GM12878 (cell line): ENCODE results near the gene FBXW7. TPM values are rescaled to one million over a fixed set of nuclear protein-coding genes. Genes with fewer than 3 reads are reported as not detected.

Experiments used
- ATAC-seq: fragments of 200-7000 bp; cut with Tn5 transposase; 3 replicates; pipeline ENCODE4 v1.9.1; 2020; ENCODE audit warnings: mild to moderate bottlenecking, moderate library complexity
- BruUV-seq: library from RNA; stranded (reverse); fragments of 400-500 nt; replicated peaks from 2 replicates; lab custom pipeline; 2021; lab: Mats Ljungman, UMichigan
- CTCF ChIA-PET: fragments of 300-600 bp; sonication (Branson Sonifier 250); formaldehyde crosslinking; extraction: SDS; loops from one replicate; lab custom pipeline; 2021; ENCODE audit warnings: inconsistent platforms; lab: Yijun Ruan, JAX
- POLR2A ChIA-PET: fragments of 350-600 bp; formaldehyde crosslinking; extraction: SDS; loops from one replicate; lab custom pipeline; 2021; ENCODE audit warnings: inconsistent platforms; lab: Charles Lee
- RAD21 ChIA-PET: fragments of 300-600 bp; sonication (Branson Sonifier 250); formaldehyde crosslinking; loops from one replicate; lab custom pipeline; 2023; ENCODE audit warnings: antibody characterized with exemption; ENCODE audit not compliant: unreplicated experiment; lab: Charles Lee
- SMC1A ChIA-PET: fragments of 300-600 bp; sonication (Branson Sonifier 250); formaldehyde crosslinking; loops from one replicate; lab custom pipeline; 2023; ENCODE audit not compliant: unreplicated experiment, uncharacterized antibody; lab: Charles Lee
- DNase-seq: peaks from one replicate; pipeline ENCODE4 v3.0.0-alpha.2; 2011; ENCODE audit warnings: low read depth, low spot score
- FAIRE-seq: peaks from 3 replicates; lab custom pipeline; 2011; peaks lifted over from hg19 to GRCh38; lab: Jason Lieb, UNC
- H2AFZ ChIP-seq: 2 replicates; pipeline ENCODE4 v1.6.0; 2011; ENCODE audit warnings: low read depth, low read length, control low read depth; ENCODE audit not compliant: control insufficient read depth
- H3K27ac ChIP-seq: 2 replicates; pipeline ENCODE4 v1.5.1; 2011; ENCODE audit warnings: control low read depth; ENCODE audit not compliant: control insufficient read depth, insufficient read depth
- H3K27me3 ChIP-seq, 2 experiments: replicated peaks in 1 of 2; 2 replicates each; pipeline versions ENCODE4 v1.6.0 to v1.6.1; 2011; ENCODE audit warnings: low read length in 1 of 2; ENCODE audit not compliant: control insufficient read depth in 2 of 2, insufficient read depth in 2 of 2
- H3K36me3 ChIP-seq, 2 experiments: 2 replicates each; pipeline ENCODE4 v1.5.1; 2011; ENCODE audit warnings: low read length in 1 of 2; ENCODE audit not compliant: control insufficient read depth in 2 of 2, insufficient read depth in 2 of 2
- H3K4me1 ChIP-seq: 2 replicates; pipeline ENCODE4 v1.6.1; 2011; ENCODE audit warnings: mild to moderate bottlenecking, low read length, moderate library complexity, mixed read lengths; ENCODE audit not compliant: control insufficient read depth, insufficient read depth
- H3K4me2 ChIP-seq: 2 replicates; pipeline ENCODE4 v1.6.0; 2011; ENCODE audit warnings: control low read depth; ENCODE audit not compliant: control insufficient read depth, insufficient read depth
- H3K4me3 ChIP-seq: fragments of 200-600 bp; sonication (generic); 2 replicates; pipeline ENCODE4 v1.5.1; 2016
- H3K79me2 ChIP-seq: 2 replicates; pipeline ENCODE4 v1.6.0; 2011; ENCODE audit warnings: low read length; ENCODE audit not compliant: control insufficient read depth, insufficient read depth
- H3K9ac ChIP-seq: 2 replicates; pipeline ENCODE4 v1.8.0; 2011; ENCODE audit warnings: low read length, control low read depth, mixed read lengths; ENCODE audit not compliant: control insufficient read depth, insufficient read depth
- H3K9me3 ChIP-seq: replicated peaks from 3 replicates; pipeline ENCODE4 v1.5.1; 2011; ENCODE audit warnings: mild to moderate bottlenecking, low read length; ENCODE audit not compliant: control insufficient read depth, insufficient read depth
- H4K20me1 ChIP-seq: 2 replicates; pipeline ENCODE4 v1.6.0; 2011; ENCODE audit not compliant: control insufficient read depth, insufficient read depth
- DPF2 ChIP-seq: fragments of 450-650 bp; IDR thresholded peaks from 2 replicates; pipeline ENCODE4 v1.6.1; 2017; ENCODE audit warnings: mild to moderate bottlenecking
- EP300 ChIP-seq, 2 experiments: fragments of 150-350 bp in 1 of 2; IDR thresholded peaks; 2 replicates each; pipeline ENCODE4 v1.6.1; 2011 to 2012; ENCODE audit warnings: low read depth in 2 of 2, low read length in 2 of 2, borderline replicate concordance in 1 of 2, improper control_type of control experiment in 1 of 2, inconsistent platforms in 1 of 2; ENCODE audit not compliant: control insufficient read depth in 1 of 2
- FOXK2 ChIP-seq: fragments of 450-650 bp; IDR thresholded peaks from 2 replicates; pipeline ENCODE4 v1.6.1; 2017; ENCODE audit warnings: mild to moderate bottlenecking, moderate library complexity
- MYC ChIP-seq: IDR thresholded peaks from 2 replicates; pipeline ENCODE4 v1.6.1; 2011; ENCODE audit warnings: mild to moderate bottlenecking, low read length, moderate library complexity, inconsistent platforms; ENCODE audit not compliant: insufficient read depth, insufficient replicate concordance, insufficient read length, severe bottlenecking
- RELA ChIP-seq: fragments of 450-650 bp; IDR thresholded peaks from 2 replicates; pipeline ENCODE4 v1.8.0; 2014; ENCODE audit warnings: borderline replicate concordance; ENCODE audit not compliant: partially characterized antibody
- SRF ChIP-seq, 2 experiments: IDR thresholded peaks; 2 replicates each; pipeline ENCODE4 v1.6.1; 2011; ENCODE audit warnings: low read depth in 2 of 2, low read length in 2 of 2, mild to moderate bottlenecking in 1 of 2, moderate library complexity in 1 of 2
- whole genome bisulfite sequencing: methylation state at CpG from one replicate; pipeline ENCODE4 v1.1.6; 2016; ENCODE audit warnings: low lambda C conversion rate; ENCODE audit not compliant: insufficient replicate concordance, insufficient coverage; ENCODE audit errors: missing lambda C conversion rate; 5-methylcytosine and 5-hydroxymethylcytosine counted together
- in situ Hi-C: fragments of 300-500 bp; cut with MboI; formaldehyde crosslinking; loops from 9 replicates; pipeline ENCODE4 v1.14.3; 2018; ENCODE audit warnings: mixed read lengths
- intact Hi-C: fragments of 100-400 bp; cut with micrococcal nuclease; formaldehyde crosslinking; loops from one replicate; pipeline ENCODE4 v1.14.2; 2022; ENCODE audit not compliant: unreplicated experiment
- polyA plus RNA-seq, 11 experiments: library from polyadenylated mRNA; depleted of rRNA in 4 of 11; unstranded in 6 of 11; stranded (reverse) in 5 of 11; fragments of >200 nt; fragmentation: Nextera tagmentation in 4 of 11; fragmentation: Illumina TruSeq in 1 of 11; extraction: Ambion mirVana in 4 of 11; extraction: Trizol in 1 of 11; gene quantifications; 1 replicate in 1 of 11; 2 replicates in 10 of 11; pipeline versions ENCODE4 v1.2.1 to v1.2.3, GENCODE V29; 2011 to 2016; ENCODE audit warnings: inconsistent platforms in 2 of 11, missing spikeins in 2 of 11, low read depth in 1 of 11
- total RNA-seq, 4 experiments: library from RNA; depleted of rRNA in 3 of 4; stranded (reverse); fragments of >200 nt in 3 of 4; fragmentation: Illumina TruSeq in 1 of 4; extraction: Trizol in 1 of 4; gene quantifications; 2 replicates each; pipeline versions ENCODE4 v1.2.1 to v1.2.3, GENCODE V29; 2013 to 2021

The FBXW7 gene
- total and polyA plus RNA-seq, 10 of the 15 experiments (the other 5 are each of a cell fraction or from before 2014, with no cell fraction given) = 35.8 to 118 (median 47.2) TPM

- SMC1A ChIA-PET = interaction anchor here (1.0 to 1.4 kb wide), 2 partner anchors 11 to 84 kb away, joined by 3 read pairs; no protein-coding TSS in a partner anchor
- Histone ChIP-seq H3K4me2 (no peak overlapping the region), H3K9me3 (no peaks in the 10 kb centered on the region), H3K27me3 (no peaks in the 10 kb centered on the region), H3K4me1 (no peaks in the 10 kb centered on the region), H3K9ac (no peak overlapping the region), H3K4me3 (no peak overlapping the region), H2AFZ (no peak overlapping the region), H4K20me1 (no peaks in the 10 kb centered on the region), H3K27ac (no peak overlapping the region), H3K79me2 (no peaks in the 10 kb centered on the region), H3K36me3 (no peaks in the 10 kb centered on the region)
- RAD21 ChIA-PET = interaction anchor here (1.0 to 1.5 kb wide), 2 partner anchors 9 to 10 kb away, joined by 3 to 4 read pairs; no protein-coding TSS in a partner anchor
- no TSS peak for BruUV-seq
- intact Hi-C loops (no loop called here), in situ Hi-C loops (no loop called here)
- no peak for ATAC-seq
- CTCF ChIA-PET = no interaction called here
- POLR2A ChIA-PET = no interaction called here
- TF ChIP-seq MYC = no peak
- TF ChIP-seq EP300 (IDR thresholded peaks at IDR 0.05; ENCODE audit: borderline replicate concordance in 1 of 2, control insufficient read depth in 1 of 2, low read depth in 2 of 2, low read length in 2 of 2) = no peak
- TF ChIP-seq RELA = no peak
- no peak for TF ChIP-seq DPF2
- DNase-seq = no peak
- WGBS = 47% methylated on average over 5 of the region's 5 CpGs
- FAIRE-seq = no peak
Observed at GRCh38 chr4:152293527-152293926, 242.4 kb downstream of the FBXW7 start.

- Histone ChIP-seq H3K9ac (no peak overlapping the region), H3K4me1 (no peaks in the 10 kb centered on the region), H4K20me1 (no peaks in the 10 kb centered on the region), H3K79me2 (no peaks in the 10 kb centered on the region), H3K4me3 (no peak overlapping the region), H3K27me3 (no peaks in the 10 kb centered on the region), H3K27ac (no peak overlapping the region), H3K9me3 (no peaks in the 10 kb centered on the region), H3K36me3 (no peaks in the 10 kb centered on the region), H2AFZ (no peak overlapping the region), H3K4me2 (no peak overlapping the region)
- ChIA-PET SMC1A (interaction anchor here (1.0 to 2.2 kb wide), 4 partner anchors 10 to 24 kb away, joined by 3 to 9 read pairs (median 4); no protein-coding TSS in a partner anchor), POLR2A (interaction anchor here (1.0 kb wide), 1 partner anchor 10 kb away, joined by 3 read pairs; no protein-coding TSS in a partner anchor), RAD21 (no interaction called here), CTCF (interaction anchor here (0.5 to 1.0 kb wide), 2 partner anchors 89 to 107 kb away, joined by 3 read pairs; no protein-coding TSS in a partner anchor)
- DNase-seq (no peak), FAIRE-seq (no peak), ATAC-seq (no peak)
- TF ChIP-seq FOXK2 = no peak
- TF ChIP-seq SRF (IDR thresholded peaks at IDR 0.05; ENCODE audit: low read depth in 2 of 2, low read length in 2 of 2) = no peak
- BruUV-seq = no TSS peak
- in situ Hi-C loops (no loop called here), intact Hi-C loops (no loop called here)
- 40% methylated on average over 3 of the region's 3 CpGs for WGBS
Observed at GRCh38 chr4:152290366-152290921, 245.4 kb downstream of the FBXW7 start.
